NCI-H187 (cell line): ENCODE data around the gene KLHL7.
A peak's percentile ranks its signal among the peaks of the same experiment; 100 is the strongest.
"Not testable (repeated sequence)": the region's sequence is repeated elsewhere in the genome, so short reads cannot be mapped to it uniquely, and the experiment has no call there.

ENCODE experiments used
- DNase-seq, 2 experiments: peaks; one replicate each; lab custom pipeline; 2025; lab: John Stamatoyannopoulos, UW

KLHL7 gene

DNA sequence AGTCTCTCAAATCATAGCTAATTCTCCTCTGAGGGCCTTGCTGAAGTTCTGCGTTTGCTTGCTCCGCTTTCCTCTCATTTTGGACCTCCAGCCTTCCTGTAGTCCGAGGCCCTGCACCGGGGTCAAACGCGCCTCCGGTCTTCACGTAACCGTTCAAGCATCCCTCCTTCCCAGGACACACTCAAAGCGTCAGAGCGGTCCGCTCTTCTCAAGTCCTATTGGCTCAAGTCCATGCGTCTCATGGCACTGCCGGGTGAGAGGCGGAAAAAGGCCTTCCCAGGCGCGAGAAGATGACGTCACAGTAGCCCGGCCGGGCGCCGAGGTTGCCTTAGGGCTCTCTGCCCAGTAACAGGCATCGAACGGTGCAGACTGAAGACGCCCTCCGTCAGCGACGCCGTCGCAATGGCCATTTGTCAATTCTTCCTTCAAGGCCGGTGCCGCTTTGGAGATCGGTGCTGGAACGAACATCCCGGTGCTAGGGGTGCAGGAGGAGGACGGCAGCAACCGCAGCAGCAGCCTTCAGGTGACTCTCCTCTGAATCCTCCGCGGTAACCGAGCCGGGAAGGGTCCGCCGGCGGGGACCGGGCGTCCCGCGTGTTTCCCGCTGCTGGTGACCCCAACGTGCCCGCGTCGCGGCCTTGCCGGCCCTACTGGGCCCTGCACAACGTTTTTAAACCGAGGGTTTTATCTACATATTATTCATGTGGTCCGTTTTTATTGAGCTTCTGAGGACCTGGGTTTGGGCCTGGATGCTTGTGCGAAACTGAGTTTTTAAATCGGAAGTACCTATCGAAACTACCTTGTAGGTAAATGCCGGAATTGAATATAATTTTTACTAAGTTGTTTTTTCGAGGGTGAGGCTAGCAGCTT, 76.3 kb downstream of the KLHL7 start, which contains the start of gene NUP42:
NUP42 (plus strand) TSS at position 365 of the 870 bp plus-strand sequence; CDS start at position 403, 38 bp downstream.
- DNase-seq: peak; percentile 91 to 94

DNA sequence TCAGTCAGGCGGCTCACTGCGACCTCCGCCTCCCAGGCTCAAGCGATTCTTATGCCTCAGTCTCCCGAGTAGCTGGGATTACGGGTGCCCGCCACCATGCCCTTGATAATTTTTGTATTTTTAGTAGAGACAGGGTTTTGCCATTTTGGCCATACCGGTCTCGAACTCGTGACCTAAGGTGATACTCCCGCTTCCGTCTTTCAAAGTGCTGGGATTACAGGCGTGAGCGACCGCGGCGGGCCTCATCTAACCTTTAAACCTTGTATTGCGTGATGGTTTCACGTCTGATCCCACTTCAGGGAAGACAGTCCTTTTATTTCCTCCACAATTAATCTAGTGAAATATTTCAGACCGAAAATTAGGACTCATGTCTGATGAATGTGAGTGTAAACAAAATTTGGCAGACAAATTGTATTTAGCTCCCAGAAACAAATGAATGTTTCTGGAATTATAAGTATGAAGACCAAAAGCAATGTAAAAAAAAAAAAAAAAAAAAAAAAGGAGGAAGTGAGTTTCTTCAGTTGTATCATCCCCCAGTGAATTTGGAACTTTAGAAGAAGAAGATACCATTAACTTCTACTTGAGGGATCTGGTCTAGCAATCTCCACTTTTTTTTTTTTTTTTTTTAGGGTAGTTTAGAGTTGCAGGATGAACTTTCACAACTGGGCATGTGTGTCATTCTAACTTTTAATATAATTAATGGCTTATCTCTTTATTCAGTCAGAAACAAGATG, 77.9 kb downstream of the KLHL7 start:
- no peak for DNase-seq

DNA sequence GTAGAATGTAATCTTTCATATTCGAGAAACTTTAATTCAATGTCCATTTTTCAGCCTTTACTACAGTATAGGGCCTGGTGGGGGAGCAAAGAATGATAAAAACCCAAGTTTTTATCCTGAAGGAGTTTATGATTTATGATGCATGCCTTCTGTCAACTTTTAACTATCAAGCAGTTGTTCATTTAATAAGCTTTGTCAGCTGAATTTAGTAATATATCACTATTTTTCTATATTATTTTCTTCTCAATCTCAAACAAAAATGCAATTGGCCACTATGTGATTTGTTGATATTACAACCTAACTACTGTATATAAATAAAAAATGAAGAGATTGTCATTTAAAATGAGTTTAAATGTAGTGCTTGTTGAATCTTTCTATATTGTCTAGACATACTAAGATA, 78.7 kb downstream of the KLHL7 start:
- no peak for DNase-seq

DNA sequence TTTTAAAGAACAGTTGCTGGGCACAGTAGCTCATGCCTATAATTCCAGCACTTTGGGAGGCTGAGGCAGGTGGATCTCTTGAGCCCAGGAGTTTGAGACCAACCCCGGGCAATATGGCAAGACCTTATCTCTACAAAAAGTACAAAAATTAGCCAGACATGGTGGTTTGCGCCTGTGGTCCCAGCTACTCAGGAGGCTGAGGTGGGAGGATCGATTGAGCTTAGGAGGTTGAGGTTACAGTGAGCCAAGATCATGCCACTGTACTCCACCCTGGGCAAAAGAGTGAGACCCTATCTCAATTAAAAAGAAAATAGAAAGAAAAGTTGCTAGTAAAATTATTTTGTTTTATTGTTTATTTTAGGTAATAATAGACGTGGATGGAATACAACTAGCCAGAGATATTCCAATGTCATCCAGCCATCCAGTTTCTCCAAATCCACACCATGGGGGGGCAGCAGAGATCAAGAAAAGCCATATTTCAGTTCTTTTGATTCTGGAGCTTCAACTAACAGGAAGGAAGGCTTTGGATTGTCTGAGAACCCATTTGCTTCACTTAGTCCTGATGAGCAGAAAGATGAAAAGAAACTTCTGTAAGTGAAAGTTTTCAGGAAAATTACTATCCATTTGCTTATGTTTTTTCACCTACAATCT, 79.2 kb downstream of the KLHL7 start:
- no peak for DNase-seq

DNA sequence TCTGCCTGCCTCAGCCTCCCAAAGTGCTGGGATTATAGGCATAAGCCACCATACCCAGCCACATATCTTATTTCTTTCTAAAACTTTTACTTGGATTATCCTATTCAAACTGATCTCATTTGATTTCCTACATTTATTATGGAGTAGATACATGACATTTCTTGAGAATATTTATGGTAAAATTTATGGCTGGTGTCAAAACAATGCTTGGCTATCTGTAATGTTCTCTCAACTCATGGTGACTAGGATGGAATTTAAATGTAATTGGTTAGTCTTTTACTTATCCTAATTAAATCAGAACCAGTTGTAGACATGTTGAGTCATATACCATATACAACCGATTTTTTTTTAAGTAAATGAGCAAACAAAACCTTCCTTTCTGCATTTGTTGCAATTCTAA, 80.4 kb downstream of the KLHL7 start:
- DNase-seq: no peak

DNA sequence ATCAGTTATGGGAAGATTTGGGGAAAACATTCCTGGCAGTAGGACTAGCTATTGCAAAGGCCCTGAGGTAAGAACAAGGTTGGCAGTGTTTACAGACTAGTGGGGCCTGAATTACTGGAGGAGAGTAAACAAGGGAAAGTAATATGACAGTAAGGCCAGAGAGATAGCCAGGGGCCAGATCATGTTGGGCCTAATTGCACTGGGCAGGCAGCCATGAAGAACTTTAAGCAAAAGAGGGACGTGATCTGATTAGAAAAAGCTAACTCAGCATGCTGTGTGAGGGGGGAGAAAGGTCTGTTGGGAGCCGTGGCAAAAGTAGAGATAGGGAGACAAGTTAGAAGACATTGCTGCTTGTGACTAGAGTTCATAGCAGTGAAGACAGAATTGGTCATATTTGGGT, 85.4 kb downstream of the KLHL7 start:
- no peak for DNase-seq

DNA sequence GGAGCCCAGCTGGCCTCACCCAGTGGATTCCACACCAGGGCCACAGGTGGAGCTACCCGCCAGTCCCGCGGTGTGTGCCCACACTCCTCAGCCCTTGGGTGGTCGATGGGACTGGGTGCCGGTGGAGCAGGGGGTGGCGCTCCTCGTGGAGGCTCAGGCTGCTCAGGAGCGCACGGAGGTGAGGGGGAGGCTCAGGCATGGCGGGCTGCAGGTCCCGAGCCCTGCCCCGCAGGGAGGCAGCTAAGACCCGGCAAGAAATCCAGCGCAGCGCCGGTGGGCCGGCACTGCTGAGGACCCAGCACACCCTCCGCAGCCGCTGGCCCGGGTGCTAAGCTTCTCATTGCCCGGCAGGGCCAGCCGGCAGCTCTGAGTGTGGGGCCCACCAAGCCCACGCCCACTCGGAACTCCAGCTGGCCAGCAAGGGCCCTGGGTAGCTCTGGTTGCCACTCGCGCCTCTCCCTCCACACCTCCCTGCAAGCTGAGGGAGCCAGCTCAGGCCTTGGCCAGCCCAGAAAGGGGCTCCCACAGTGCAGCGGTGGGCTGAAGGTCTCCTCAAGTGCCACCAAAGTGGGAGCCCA, 88.2 kb downstream of the KLHL7 start:
- not testable (repeated sequence) for DNase-seq

DNA sequence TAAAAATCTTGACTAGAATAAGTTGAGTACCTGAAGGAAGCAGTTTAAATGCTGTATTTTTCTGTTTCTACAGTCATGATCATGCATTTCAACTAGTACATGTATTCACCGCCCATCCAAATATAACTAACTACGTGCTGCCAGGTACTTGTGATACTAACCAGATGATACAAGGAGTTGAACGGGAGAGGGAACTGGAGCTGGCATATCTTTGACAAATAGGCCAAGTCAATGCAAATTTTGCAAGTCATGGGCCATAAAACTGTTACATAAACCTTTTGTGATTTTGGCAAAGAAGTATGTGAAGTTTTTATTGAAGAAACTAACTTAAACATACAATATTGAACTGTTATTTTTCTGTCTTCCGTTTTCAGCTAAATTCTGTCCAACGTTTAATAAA, 90.7 kb downstream of the KLHL7 start:
- DNase-seq: no peak

DNA sequence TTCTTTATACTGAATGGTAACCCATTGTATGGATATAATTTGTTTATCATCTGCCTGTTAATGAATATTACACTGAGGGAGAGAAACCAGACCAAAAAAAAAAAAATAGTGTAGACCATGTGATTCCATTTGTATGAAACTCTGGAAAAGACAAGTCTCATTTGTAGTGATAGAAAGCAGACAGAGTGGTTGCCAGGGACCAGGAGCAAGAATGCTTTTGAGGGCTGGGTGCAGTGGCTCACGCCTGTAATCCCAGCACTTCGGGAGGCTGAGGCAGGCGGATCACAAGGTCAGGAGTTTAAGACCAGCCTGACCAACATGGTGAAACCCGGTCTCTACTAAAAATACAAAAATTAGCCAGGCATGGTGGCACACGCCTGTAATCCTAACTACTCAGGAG, 92.2 kb downstream of the KLHL7 start:
- not testable (repeated sequence) for DNase-seq

DNA sequence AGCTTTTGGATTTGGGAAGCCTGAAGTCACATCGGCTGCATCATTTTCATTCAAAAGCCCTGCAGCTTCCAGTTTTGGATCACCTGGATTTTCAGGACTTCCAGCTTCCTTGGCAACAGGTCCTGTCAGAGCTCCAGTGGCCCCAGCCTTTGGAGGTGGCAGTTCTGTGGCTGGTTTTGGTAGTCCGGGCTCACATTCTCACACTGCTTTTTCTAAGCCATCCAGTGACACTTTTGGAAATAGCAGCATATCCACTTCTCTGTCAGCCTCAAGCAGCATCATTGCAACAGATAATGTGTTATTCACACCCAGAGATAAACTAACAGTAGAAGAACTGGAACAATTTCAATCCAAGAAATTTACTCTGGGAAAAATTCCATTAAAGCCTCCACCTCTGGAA, 94.7 kb downstream of the KLHL7 start:
- no peak for DNase-seq

DNA sequence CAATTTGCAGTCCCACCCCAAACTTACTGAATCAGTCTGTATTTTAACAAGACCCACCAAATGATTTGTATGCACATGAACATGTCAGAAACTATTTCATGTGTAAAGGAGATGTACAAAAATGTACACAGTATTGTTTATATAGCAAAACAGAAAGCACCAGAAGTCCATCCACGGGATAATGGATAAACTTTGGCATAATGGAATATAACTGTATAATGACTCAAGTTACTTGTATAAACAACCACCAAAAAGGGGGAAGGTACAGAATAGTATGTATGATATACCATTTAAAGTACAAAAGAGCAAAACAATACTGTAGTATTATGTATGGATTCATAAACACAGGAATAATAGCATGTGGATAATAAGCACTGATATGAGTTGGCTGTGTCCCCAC, 98.7 kb downstream of the KLHL7 start:
- no peak for DNase-seq

DNA sequence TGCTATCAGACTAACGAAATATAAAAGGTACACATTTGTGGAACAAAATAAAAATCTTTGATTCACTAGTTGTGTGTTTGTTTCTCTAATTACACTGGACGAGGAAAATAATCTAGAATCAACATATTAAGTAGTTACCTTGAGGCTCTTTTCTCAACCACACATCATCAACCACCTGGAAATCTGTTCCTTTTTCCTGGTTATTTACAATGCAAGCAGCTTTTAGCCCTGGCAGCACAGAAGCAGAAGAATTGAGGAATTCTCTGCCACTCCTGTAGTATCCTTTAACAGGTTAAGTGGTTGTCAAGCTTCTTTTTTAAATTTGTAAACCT, 100.0 kb downstream of the KLHL7 start:
- no peak for DNase-seq

DNA sequence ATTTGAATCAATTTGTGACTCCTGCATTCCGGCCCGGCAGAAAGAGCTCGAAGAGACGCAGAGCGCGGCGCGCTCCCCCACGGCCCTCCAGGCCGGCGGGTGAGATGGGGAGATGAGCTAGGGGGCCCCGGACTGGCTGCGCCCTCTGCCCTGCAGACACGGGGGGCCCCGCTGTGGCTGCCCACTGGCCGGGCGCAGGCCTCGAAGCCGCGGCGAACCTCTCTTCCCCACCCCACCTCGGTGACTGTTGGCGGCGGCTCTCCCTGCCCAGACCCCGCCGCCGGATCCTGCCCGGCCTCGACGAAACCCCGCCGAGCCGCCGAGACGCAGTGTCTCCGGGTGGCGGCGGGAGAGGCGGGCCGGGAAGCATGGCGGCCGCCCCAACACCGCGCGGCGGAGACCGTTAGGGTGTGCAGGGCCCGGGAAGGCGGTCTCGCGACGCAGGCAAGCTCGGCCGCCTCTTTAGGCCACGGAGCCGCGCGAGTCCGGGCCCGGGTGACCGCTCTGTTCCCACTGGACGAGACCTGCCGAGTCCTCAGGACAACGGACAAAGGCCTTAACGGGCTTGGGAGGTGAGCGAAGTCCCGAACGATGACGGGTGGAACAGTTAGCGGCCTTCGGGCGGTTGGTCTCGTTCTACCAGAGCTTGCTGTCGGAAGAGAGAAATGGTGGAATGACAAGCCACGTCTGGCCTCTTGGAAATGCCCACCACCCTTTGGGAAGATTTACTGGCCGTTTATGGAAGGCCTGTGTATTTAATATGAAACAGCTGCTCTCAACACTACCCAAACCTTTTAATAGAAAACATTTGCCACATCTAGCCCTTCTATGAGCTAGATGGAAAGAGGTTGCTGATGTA, 100.6 kb downstream of the KLHL7 start:
- DNase-seq: no peak

DNA sequence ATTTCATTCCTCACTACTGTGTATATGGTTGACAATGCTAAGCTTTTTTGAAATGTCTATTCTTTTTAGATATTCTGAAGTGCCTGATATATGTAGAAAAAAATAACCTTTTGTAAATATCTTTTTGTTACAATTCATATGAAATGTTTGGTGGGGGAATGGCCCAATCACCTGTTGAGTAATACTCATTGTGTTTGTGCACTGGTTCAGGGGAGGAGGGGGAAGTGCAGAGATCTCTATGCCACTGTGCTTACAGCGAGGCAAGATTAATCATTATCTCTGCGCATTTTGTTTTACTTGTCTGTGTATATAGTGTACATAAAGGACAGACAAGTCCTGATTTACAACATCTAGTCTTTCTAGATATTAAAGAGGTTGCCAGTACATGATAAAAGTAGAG, 101.4 kb downstream of the KLHL7 start:
- DNase-seq: no peak

DNA sequence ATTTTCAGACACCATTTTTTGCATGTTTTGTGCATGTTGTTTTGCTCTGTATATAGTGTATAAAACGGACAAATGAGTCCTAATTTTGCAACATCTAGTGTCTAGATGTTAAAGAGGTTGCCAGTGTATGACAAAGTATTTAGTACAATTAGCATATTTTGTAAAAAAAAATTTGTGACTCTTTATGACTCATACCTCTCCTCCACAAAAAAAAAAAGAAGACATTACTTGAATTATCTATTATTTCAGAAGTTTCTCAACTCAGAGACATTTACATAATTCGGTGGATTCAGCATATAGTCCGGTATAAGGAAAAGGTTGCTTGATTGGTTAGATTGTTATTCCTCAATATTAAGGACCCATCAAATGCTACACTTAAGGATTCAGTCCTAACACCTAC, 102.3 kb downstream of the KLHL7 start:
- DNase-seq: no peak

DNA sequence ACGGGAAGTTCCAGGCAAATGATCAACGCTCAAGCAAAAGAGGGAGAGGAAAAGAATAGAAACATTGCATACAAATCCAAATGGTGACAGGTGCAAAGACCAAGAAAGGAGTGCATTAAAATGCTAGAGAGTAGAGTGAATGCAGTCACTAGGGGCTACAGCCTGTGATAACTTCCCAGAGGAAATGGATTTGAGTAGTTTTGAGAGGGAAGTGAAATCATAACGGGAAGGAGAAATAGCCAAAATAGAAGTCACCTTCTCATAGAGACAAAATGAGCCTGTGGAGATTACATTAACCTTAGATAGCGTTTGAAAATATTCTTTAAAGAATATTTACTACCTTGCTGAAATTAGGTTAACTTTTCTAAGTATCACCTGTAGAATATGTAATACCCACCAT, 102.7 kb downstream of the KLHL7 start:
- DNase-seq: no peak

DNA sequence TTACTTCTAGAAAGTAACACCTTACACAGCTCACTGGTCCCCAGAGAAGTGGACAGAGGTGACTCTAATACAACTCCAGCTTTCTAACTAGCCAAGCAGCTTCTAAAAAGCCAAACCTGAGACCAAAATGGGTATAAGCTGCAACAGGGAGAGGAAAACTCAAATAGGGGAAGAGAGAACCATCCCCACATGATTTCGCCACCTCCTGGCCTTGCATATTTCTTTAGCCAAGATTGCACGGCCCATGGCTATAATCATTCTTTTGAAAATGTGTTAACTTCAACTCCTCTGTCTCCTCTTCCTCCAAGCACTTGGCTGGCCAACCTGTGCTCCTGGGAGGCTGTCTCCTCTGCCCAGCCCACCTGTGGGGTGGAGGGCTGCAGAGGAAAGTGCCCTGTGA, 104.9 kb downstream of the KLHL7 start:
- DNase-seq: no peak

DNA sequence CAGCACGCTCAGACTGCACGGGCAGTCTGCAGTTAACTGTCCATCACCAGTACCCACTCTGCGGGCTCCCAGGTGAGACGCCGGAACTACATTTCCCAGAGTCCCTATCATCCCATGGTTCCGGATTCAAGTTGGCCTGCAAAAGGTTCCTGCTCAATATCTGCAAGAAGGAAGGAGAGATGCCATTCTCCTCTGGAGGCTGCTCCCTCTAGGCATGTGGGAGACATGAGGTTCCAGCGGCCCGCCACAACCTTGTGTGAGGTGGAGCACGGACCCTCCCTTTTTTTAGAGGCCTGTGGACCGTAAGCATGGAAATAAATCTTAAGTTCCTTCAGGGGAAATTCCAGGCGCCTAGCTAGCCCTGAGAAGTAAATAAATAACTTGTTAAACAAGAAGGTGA, 106.0 kb downstream of the KLHL7 start:
- no peak for DNase-seq

DNA sequence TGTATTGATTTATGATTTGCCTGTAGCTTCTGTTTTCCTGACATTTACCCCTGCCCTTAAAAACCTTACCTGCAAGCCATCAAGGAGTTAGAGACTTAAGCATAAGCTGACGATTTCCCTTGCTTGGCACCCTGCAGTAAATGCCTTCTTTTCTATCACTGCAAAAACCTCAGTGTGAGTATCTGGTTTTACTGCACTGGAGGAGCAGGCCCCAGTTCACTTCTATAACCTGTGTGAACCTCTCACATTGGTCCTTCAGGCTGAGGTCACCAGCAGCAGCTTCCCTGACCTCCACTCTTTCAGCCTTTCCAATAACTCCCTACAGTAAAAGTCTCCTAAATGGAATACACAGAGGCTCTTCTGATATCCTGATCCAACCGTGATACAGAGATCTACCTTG, 106.8 kb downstream of the KLHL7 start:
- no peak for DNase-seq

DNA sequence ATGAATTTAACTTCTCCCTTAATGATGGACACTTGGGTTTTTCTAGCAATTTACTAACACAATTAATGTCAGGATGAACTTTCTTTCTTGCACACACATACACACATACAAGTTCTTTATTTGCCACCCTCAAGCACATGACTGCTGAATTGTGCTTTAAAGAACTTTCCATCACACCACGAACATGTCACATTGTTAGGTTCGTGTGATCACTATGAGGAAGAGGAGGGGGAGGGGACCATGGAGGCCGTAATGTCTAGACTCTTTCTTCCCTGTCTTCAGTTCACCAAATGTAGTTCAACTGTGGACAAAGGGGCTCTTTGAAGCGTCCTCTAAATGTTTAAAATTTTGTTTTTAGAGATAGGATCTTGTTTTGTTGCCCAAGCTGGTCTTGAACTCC, 107.3 kb downstream of the KLHL7 start:
- no peak for DNase-seq

DNA sequence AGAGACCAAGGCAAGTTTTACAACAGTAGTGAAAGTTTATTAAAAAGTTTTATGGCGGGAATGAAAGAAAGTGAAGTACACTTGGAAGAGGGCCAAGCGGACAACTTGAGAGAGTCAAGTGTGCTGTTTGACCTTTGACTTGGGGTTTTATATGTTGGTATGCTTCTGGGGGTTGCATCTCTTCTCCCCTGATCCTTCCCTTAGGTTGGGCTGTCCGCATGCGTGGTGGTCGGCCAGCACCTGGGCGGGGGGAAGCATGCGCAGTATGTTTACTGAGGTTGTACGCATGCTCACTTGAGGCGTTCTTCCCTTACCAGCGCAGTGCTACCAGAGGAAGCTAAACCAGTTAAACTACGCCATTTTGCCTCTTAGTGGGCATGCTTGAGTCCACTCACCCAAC, 108.2 kb downstream of the KLHL7 start:
- no peak for DNase-seq

DNA sequence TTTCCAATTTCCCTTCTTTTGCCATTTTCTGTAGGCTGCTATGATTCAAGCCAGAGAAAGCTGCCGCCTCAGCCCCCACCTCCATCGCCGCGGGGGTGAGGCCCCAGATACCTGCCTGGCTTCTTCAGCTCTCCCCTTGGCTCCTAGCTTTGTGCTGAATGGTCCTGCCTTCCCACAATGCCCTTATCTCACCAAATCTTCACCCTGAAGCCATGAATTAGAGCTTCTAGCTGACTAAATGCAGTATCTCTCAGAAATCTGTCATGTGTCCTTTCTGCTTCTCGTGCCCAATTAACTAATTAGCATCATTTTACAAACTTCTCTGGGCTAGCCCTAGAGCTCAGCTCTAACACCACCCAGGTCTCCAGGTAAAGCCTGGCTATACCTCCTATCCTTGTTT, 108.8 kb downstream of the KLHL7 start:
- DNase-seq: no peak
